Right lobe of liver (tissue), 6 donors: ENCODE results near the gene EVA1A. TPM values are rescaled to one million over a fixed set of nuclear protein-coding genes. Genes with fewer than 3 reads are reported as not detected.
A peak's percentile ranks its signal among the peaks of the same experiment; 100 is the strongest.

ENCODE experiments used
- ATAC-seq, 4 donors: fragments of 200-7000 bp; cut with Tn5 transposase; one replicate each; pipeline ENCODE4 v1.9.1; 2020; ENCODE audit warnings: mild to moderate bottlenecking in 4 of 4, moderate library complexity in 4 of 4
- DNase-seq, 3 donors: peaks; one replicate each; pipeline ENCODE4 v3.0.0-alpha.2; 2020
- H3K27ac ChIP-seq, 3 donors: fragments of 200-600 bp; one replicate each; pipeline ENCODE4 v1.8.0; 2022
- H3K27me3 ChIP-seq, 2 donors: fragments of 200-600 bp; one replicate each; pipeline ENCODE4 v1.8.0; 2022
- H3K36me3 ChIP-seq, 4 donors: fragments of 200-600 bp; sonication (generic) in 1 of 4; one replicate each; pipeline versions ENCODE4 v1.5.1 to v1.8.0; 2017 to 2022; ENCODE audit warnings: control low read depth in 1 of 4
- H3K4me1 ChIP-seq, 4 donors: fragments of 200-600 bp; sonication (generic) in 1 of 4; one replicate each; pipeline versions ENCODE4 v1.5.1 to v1.8.0; 2017 to 2022; ENCODE audit warnings: control low read depth in 1 of 4
- H3K4me3 ChIP-seq, 3 donors: fragments of 200-600 bp; one replicate each; pipeline ENCODE4 v1.8.0; 2022
- H3K9me3 ChIP-seq, 4 donors: fragments of 200-600 bp; sonication (generic) in 1 of 4; one replicate each; pipeline versions ENCODE4 v1.5.1 to v1.8.0; 2017 to 2022; ENCODE audit warnings: control low read depth in 1 of 4
- POLR2A ChIP-seq: fragments of 450-650 bp; IDR thresholded peaks from one replicate; pipeline ENCODE4 v1.6.1; 2017; ENCODE audit warnings: antibody characterized with exemption, mild to moderate bottlenecking
- WGBS: methylation state at CpG from one replicate; pipeline ENCODE4 v1.1.6; 2018; ENCODE audit warnings: low coverage, low lambda C conversion rate; ENCODE audit not compliant: insufficient coverage; ENCODE audit errors: missing lambda C conversion rate; 5-methylcytosine and 5-hydroxymethylcytosine counted together
- intact Hi-C, 2 donors: fragments of 100-400 bp; cut with DNase I; formaldehyde crosslinking; loops; one replicate each; pipeline versions ENCODE4 v1.11.2 to v1.14.1; 2022
- total RNA-seq, 6 experiments: library from RNA; depleted of rRNA in 2 of 6; stranded (reverse); fragments of >200 nt in 2 of 6; fragmentation: NEBNext Ultra II Directional in 3 of 6; extraction: Animal tissue kit (Norgen Biotek cat#: 25700) in 3 of 6; gene quantifications; one replicate each; pipeline versions ENCODE4 v1.1.0 to v1.2.4, GENCODE V29; 2016 to 2023
- TF ChIP-seq, protein P1 (sequence below), 4 donors: fragments of 200-600 bp in 3 of 4; fragments of 450-650 bp in 1 of 4; IDR thresholded peaks; one replicate each; pipeline versions ENCODE4 v1.5.1 to v1.8.0; 2016 to 2022; ENCODE audit warnings: antibody characterized with exemption in 4 of 4, mild to moderate bottlenecking in 2 of 4
- donor health status: DM: no; HTN: yes; CAD: no.
- donor health status: DM: no; HTN: no; CAD: no.
- donor health status: DM: no; HTN: no; CAD: no.
- donor health status: DM: no; HTN: yes; CAD: no.
- donor health status: DM: no; HTN: yes; CAD: no.

EVA1A gene
- total RNA-seq, 6 experiments from 2014 or later, result 30.6 to 125 (median 74.5) TPM

DNA sequence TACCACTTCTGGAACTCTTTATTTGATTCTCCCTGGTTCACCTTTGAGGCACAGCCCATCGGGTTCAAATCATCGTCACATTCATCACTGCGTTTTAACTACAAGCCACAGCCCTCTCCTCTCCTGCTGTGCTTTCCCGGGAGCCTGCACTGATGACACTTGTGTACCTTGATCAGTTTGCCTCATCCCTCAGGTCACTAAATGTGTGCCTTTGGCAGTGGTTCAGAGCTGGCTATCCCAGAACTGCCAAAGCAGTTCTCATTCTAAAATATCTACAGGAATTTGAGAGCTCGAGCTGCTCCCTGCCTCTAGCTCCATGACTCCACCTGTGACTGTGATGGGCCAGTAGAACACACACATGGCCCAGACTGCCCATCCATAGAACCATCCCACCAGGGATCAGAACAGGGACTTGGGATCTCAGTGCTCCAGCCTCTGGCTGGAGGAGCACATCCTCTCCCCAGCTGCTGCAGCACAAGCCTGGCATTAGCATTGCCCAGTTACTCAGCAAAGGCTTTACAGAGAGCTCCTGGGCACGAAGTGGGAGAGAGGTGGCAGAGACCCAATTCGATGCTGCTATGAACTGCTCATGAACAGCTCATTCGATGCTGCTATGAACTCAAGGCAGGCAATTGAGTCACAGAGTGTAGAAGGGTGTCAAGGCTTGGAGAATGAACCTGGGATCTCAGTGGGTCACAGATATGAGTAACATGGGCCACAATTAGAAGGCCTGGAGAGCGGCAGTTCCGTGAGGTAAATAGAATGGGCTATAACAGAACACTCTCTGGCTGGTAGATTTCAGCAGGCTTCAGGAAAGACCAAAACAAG lies 41.9 kb downstream of the EVA1A start:
- no peaks in the 10 kb centered on the region for H3K27me3 ChIP-seq
- TF ChIP-seq, protein P1, sequence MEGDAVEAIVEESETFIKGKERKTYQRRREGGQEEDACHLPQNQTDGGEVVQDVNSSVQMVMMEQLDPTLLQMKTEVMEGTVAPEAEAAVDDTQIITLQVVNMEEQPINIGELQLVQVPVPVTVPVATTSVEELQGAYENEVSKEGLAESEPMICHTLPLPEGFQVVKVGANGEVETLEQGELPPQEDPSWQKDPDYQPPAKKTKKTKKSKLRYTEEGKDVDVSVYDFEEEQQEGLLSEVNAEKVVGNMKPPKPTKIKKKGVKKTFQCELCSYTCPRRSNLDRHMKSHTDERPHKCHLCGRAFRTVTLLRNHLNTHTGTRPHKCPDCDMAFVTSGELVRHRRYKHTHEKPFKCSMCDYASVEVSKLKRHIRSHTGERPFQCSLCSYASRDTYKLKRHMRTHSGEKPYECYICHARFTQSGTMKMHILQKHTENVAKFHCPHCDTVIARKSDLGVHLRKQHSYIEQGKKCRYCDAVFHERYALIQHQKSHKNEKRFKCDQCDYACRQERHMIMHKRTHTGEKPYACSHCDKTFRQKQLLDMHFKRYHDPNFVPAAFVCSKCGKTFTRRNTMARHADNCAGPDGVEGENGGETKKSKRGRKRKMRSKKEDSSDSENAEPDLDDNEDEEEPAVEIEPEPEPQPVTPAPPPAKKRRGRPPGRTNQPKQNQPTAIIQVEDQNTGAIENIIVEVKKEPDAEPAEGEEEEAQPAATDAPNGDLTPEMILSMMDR (IDR thresholded peaks at IDR 0.05), result no peak
- TF ChIP-seq POLR2A, result peak; percentile 87
- 37% methylated on average over 10 of the region's 10 CpGs for WGBS
- peak; percentile 70 to 93 (median 85) for DNase-seq
- peak; percentile 63 to 81 (median 71) for ATAC-seq
- H3K36me3 ChIP-seq, result peaks cover 0 to 3% (median under 1%) of the 10 kb centered on the region in 4 donors
- peak overlapping the region; percentile 80 to 95 (median 93) for H3K27ac ChIP-seq
- intact Hi-C loops, result no loop called here
- peaks cover 0 to 58% (median 23%) of the 10 kb centered on the region in 4 donors for H3K4me1 ChIP-seq
- no peaks in the 10 kb centered on the region for H3K9me3 ChIP-seq
- H3K4me3 ChIP-seq, result peak overlapping the region in 2 of 3 donors; percentile 50 to 55

DNA sequence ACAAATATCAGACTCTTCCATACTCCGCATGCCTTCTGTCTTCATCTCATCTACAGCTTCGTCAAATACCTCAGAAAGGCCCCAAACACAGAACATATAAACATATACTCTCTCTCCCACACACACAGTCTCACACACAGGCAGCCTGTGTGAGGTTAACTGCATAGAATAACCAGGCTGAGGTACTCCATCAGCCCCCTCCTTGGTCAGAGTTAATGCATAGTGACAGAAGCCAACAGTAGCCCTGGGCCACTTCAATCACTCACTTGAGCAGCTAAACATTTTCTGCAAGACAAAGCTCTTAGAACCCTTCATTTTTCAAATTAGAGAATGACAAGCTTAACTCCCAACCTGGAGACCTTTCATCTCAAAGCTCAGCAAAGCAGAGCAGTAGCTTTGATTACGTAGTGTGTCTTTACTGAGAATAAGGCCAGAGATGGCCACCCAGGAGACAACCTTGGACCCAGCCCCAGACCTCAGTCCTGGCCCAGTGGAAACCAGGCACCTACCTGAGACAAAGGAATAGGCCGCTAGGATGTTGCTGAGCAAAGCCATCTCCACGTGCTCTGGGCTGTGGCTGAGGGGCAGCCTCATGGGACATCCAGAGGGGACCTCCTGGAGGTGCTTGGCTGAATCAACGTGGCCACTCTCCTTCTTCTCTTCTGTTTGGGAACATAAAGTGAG lies 43.0 kb downstream of the EVA1A start:
- WGBS, result 37% methylated on average over 4 of the region's 6 CpGs
- Histone ChIP-seq H3K9me3 (no peaks in the 10 kb centered on the region), H3K36me3 (peaks cover 0 to 14% (median 4%) of the 10 kb centered on the region in 4 donors), H3K4me1 (peaks cover 0 to 47% (median 20%) of the 10 kb centered on the region in 4 donors), H3K27me3 (no peaks in the 10 kb centered on the region), H3K27ac (peak overlapping the region; percentile 80 to 95 (median 93)), H3K4me3 (peak overlapping the region; percentile 12 to 55 (median 50))
- ATAC-seq (peak; percentile 2 to 40 (median 15)), DNase-seq (peak in 2 of 3 donors; percentile 57 to 59)
- intact Hi-C loops, result no loop called here
- TF ChIP-seq, protein P1 (IDR thresholded peaks at IDR 0.05), result no peak
- TF ChIP-seq POLR2A, result no peak

DNA sequence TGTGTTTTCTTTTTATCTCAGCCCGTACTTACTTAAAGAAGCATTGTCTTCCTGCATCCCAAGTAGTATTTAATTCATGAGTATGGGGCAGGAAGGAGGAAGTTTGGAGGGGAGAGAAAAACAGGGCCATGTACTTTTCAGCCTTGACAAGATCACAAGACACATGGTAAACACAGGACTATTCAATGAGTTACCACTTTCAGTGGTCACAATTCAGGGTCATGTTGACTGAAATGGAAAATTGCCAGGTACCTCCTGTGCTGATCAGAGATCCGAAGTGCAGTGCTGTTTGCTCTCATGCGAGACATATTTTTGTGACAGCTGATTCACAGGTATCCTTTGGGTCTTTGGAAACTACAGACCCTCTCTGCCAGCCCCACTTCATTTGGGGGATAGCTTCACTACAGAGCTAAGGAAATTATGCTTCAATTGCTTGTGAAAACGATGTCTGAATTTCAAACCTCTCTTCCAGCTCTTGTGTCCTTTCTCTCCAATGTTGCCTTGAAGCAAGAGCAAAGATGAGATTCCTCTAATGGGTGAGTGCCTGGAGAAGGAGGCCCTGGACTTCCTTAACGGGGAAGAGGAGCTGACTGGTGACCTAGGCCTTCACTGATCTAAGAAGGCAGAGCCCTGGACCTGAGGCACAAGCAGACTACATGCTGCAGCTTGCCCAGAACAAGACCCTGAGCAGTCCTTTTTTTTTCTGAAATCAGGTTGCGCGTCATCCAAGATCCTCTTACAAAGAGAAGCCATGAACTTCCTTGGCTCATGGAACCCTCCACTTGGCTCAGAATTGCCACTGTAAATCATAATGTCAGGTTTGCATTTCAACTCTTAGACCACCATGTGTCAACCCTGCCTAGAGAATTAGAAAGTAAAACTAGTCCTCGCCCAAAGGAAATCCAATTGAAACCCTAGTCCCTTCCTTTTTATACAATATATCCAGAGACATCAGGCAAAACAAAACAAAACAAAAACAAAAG lies 44.1 kb downstream of the EVA1A start:
- no peaks in the 10 kb centered on the region for H3K27me3 ChIP-seq
- 30% methylated on average over 8 of the region's 8 CpGs for WGBS
- ATAC-seq, result peak; percentile 56 to 76 (median 70)
- intact Hi-C loops, result no loop called here
- H3K4me3 ChIP-seq, result peak overlapping the region; percentile 12 to 55 (median 50)
- peaks cover 0 to 40% (median 16%) of the 10 kb centered on the region in 4 donors for H3K4me1 ChIP-seq
- DNase-seq, result peak in 1 of 3 donors; percentile 76
- TF ChIP-seq, protein P1 (IDR thresholded peaks at IDR 0.05), result no peak
- peak; percentile 73 for TF ChIP-seq POLR2A
- H3K36me3 ChIP-seq, result peaks cover 0 to 14% (median 5%) of the 10 kb centered on the region in 4 donors
- no peaks in the 10 kb centered on the region for H3K9me3 ChIP-seq
- peak overlapping the region; percentile 80 to 95 (median 93) for H3K27ac ChIP-seq
